HepG2 (cell line): ENCODE data around the gene NUP85. TPM values are rescaled to one million over a fixed set of nuclear protein-coding genes. Genes with fewer than 3 reads are reported as not detected.

Experiments used
- ATAC-seq: fragments of 200-7000 bp; cut with Tn5 transposase; 3 replicates; pipeline ENCODE4 v1.9.1; 2020; ENCODE audit warnings: mild to moderate bottlenecking, moderate library complexity
- BruUV-seq: library from RNA; stranded (reverse); fragments of 400-500 nt; replicated peaks from 2 replicates; lab custom pipeline; 2021; lab: Mats Ljungman, UMichigan
- CTCF ChIA-PET: fragments of 300-600 bp; formaldehyde crosslinking; extraction: SDS; loops from one replicate; lab custom pipeline; 2021; ENCODE audit warnings: low total read pairs, inconsistent platforms, low intra/inter-chr PET ratio; lab: Yijun Ruan, JAX
- POLR2A ChIA-PET: fragments of 350-600 bp; sonication (Branson Sonifier 250); formaldehyde crosslinking; loops from one replicate; lab custom pipeline; 2020; ENCODE audit warnings: antibody characterized with exemption, inconsistent platforms; lab: Yijun Ruan, JAX
- DNase-seq: peaks from one replicate; pipeline ENCODE4 v3.0.0-alpha.2; 2015; ENCODE audit warnings: low spot score
- FAIRE-seq: peaks from 3 replicates; lab custom pipeline; 2011; peaks lifted over from hg19 to GRCh38; lab: Jason Lieb, UNC
- H2AFZ ChIP-seq: one replicate; pipeline ENCODE4 v1.6.1; 2011; ENCODE audit warnings: low read length, inconsistent platforms
- H3K27ac ChIP-seq: fragments of 300-600 bp; 3 replicates; pipeline ENCODE4 v1.8.0; 2011; ENCODE audit warnings: mixed run types, mild to moderate bottlenecking, mixed read lengths, low read length, inconsistent platforms; ENCODE audit not compliant: insufficient read depth; ENCODE audit errors: extremely low read length
- H3K27me3 ChIP-seq, 2 experiments: fragments of 200-600 bp in 1 of 2; 2 replicates in 1 of 2; 3 replicates in 1 of 2; pipeline versions ENCODE4 v1.6.0 to v1.8.0; 2011; ENCODE audit warnings: low read length in 2 of 2, mild to moderate bottlenecking in 2 of 2, moderate library complexity in 2 of 2, inconsistent platforms in 1 of 2; ENCODE audit not compliant: insufficient read depth in 2 of 2, control insufficient read depth in 1 of 2
- H3K36me3 ChIP-seq, 2 experiments: fragments of 200-600 bp in 1 of 2; replicated peaks in 1 of 2; 2 replicates in 1 of 2; 3 replicates in 1 of 2; pipeline versions ENCODE4 v1.5.1 to v1.8.0; 2011; ENCODE audit warnings: low read length in 2 of 2, inconsistent platforms in 1 of 2; ENCODE audit not compliant: insufficient read depth in 2 of 2, control insufficient read depth in 1 of 2
- H3K4me1 ChIP-seq: 2 replicates; pipeline ENCODE4 v1.5.1; 2012; ENCODE audit warnings: low read length, inconsistent platforms; ENCODE audit not compliant: insufficient read depth
- H3K4me2 ChIP-seq: 2 replicates; pipeline ENCODE4 v1.6.0; 2011; ENCODE audit warnings: low read depth, low read length, inconsistent platforms
- H3K4me3 ChIP-seq, 3 experiments: fragments of 200-600 bp in 1 of 3; sonication (generic), shearing (Covaris generic) in 1 of 3; replicated peaks in 1 of 3; 2 replicates each; pipeline ENCODE4 v1.5.1; 2011 to 2016; ENCODE audit warnings: low read length in 3 of 3, inconsistent platforms in 2 of 3, low read depth in 2 of 3, mild to moderate bottlenecking in 2 of 3, control low read depth in 1 of 3, mixed read lengths in 1 of 3; ENCODE audit not compliant: insufficient read depth in 1 of 3
- H3K79me2 ChIP-seq: one replicate; pipeline ENCODE4 v1.6.1; 2011; ENCODE audit warnings: low read length, inconsistent platforms; ENCODE audit not compliant: insufficient read depth
- H3K9ac ChIP-seq: 2 replicates; pipeline ENCODE4 v1.6.0; 2011; ENCODE audit warnings: mild to moderate bottlenecking, low read depth, low read length, inconsistent platforms; ENCODE audit not compliant: insufficient read depth
- H3K9me3 ChIP-seq: 2 replicates; pipeline ENCODE4 v1.5.1; 2012; ENCODE audit warnings: mild to moderate bottlenecking, low read length
- H4K20me1 ChIP-seq: 2 replicates; pipeline ENCODE4 v1.6.0; 2011; ENCODE audit warnings: inconsistent platforms, mild to moderate bottlenecking, low read length, moderate library complexity; ENCODE audit not compliant: insufficient read depth
- ASH2L ChIP-seq: fragments of 300-600, 200-600 bp; sonication (generic); IDR thresholded peaks from 2 replicates; pipeline ENCODE4 v1.7.0; 2017; ENCODE audit warnings: low read depth, mild to moderate bottlenecking, moderate library complexity, mixed read lengths, low read length; ENCODE audit not compliant: insufficient read length
- CHCHD3 ChIP-seq: sonication (generic); formaldehyde crosslinking; IDR thresholded peaks from 2 replicates; pipeline ENCODE4 v1.8.0; 2022; ENCODE audit warnings: mild to moderate bottlenecking, missing genetic modification reagents, moderate library complexity
- HOXA5 ChIP-seq: sonication (generic); formaldehyde crosslinking; IDR thresholded peaks from 2 replicates; pipeline ENCODE4 v1.4.0; 2020; ENCODE audit warnings: missing genetic modification reagents
- MTA1 ChIP-seq: sonication (generic); formaldehyde crosslinking; IDR thresholded peaks from 2 replicates; pipeline ENCODE4 v1.4.0; 2020; ENCODE audit warnings: missing genetic modification reagents, mild to moderate bottlenecking, borderline replicate concordance
- ONECUT2 ChIP-seq: sonication (generic); formaldehyde crosslinking; IDR thresholded peaks from 2 replicates; pipeline ENCODE4 v1.4.0; 2020; ENCODE audit warnings: missing genetic modification reagents
- RBM22 ChIP-seq: fragments of 200-400 bp; formaldehyde crosslinking; optimal IDR thresholded peaks from 2 replicates; pipeline ENCODE3; 2017; ENCODE audit warnings: mild to moderate bottlenecking, low read length, moderate library complexity
- SMAD9 ChIP-seq: sonication (generic); formaldehyde crosslinking; IDR thresholded peaks from 2 replicates; pipeline ENCODE4 v1.5.1; 2020; ENCODE audit warnings: mild to moderate bottlenecking, missing genetic modification reagents
- STAT5B ChIP-seq: sonication (generic); formaldehyde crosslinking; IDR thresholded peaks from 2 replicates; pipeline ENCODE4 v1.4.0; 2020; ENCODE audit warnings: missing genetic modification reagents
- TMF1 ChIP-seq: sonication (generic); formaldehyde crosslinking; IDR thresholded peaks from 2 replicates; pipeline ENCODE4 v1.8.1; 2022; ENCODE audit warnings: low read depth, missing genetic modification reagents
- TOE1 ChIP-seq: sonication (generic); formaldehyde crosslinking; IDR thresholded peaks from 2 replicates; pipeline ENCODE4 v1.4.0; 2020; ENCODE audit warnings: mild to moderate bottlenecking, missing genetic modification reagents
- ZBTB38 ChIP-seq: sonication (generic); formaldehyde crosslinking; IDR thresholded peaks from 2 replicates; pipeline ENCODE4 v1.5.1; 2020; ENCODE audit warnings: mild to moderate bottlenecking, missing genetic modification reagents
- ZNF180 ChIP-seq: sonication (generic); formaldehyde crosslinking; IDR thresholded peaks from 2 replicates; pipeline ENCODE4 v1.4.0; 2020; ENCODE audit warnings: low read depth, missing genetic modification reagents, borderline replicate concordance
- ZNF251 ChIP-seq: sonication (generic); formaldehyde crosslinking; IDR thresholded peaks from 2 replicates; pipeline ENCODE4 v1.9.0; 2021; ENCODE audit warnings: mild to moderate bottlenecking, missing genetic modification reagents
- ZNF333 ChIP-seq: sonication (generic); formaldehyde crosslinking; IDR thresholded peaks from 2 replicates; pipeline ENCODE4 v1.4.0; 2020; ENCODE audit warnings: mild to moderate bottlenecking, missing genetic modification reagents, borderline replicate concordance
- ZNF350 ChIP-seq: sonication (generic); formaldehyde crosslinking; IDR thresholded peaks from 2 replicates; pipeline ENCODE4 v1.4.0; 2020; ENCODE audit warnings: mild to moderate bottlenecking, low read depth, missing genetic modification reagents, borderline replicate concordance
- ZNF552 ChIP-seq: sonication (generic); formaldehyde crosslinking; IDR thresholded peaks from 2 replicates; pipeline ENCODE4 v1.9.0; 2022; ENCODE audit warnings: missing genetic modification reagents, mild to moderate bottlenecking, borderline replicate concordance
- ZNF674 ChIP-seq: sonication (generic); formaldehyde crosslinking; IDR thresholded peaks from 2 replicates; pipeline ENCODE4 v1.5.0; 2020; ENCODE audit warnings: low read depth, mild to moderate bottlenecking, missing genetic modification reagents
- ZNF788 ChIP-seq: sonication (generic); formaldehyde crosslinking; IDR thresholded peaks from 2 replicates; pipeline ENCODE4 v1.5.0; 2020; ENCODE audit warnings: mild to moderate bottlenecking, missing genetic modification reagents, borderline replicate concordance
- ZNF839 ChIP-seq: sonication (generic); formaldehyde crosslinking; IDR thresholded peaks from 2 replicates; pipeline ENCODE4 v1.4.0; 2020; ENCODE audit warnings: missing genetic modification reagents, mild to moderate bottlenecking, borderline replicate concordance
- ZNF891 ChIP-seq: sonication (generic); formaldehyde crosslinking; IDR thresholded peaks from 2 replicates; pipeline ENCODE4 v1.5.0; 2020; ENCODE audit warnings: mild to moderate bottlenecking, missing genetic modification reagents
- WGBS: methylation state at CpG from one replicate; pipeline ENCODE4 v1.1.6; 2017; ENCODE audit warnings: low lambda C conversion rate; 5-methylcytosine and 5-hydroxymethylcytosine counted together
- in situ Hi-C: cut with HindIII; loops from 2 replicates; pipeline ENCODE4 v1.10.0; 2017; ENCODE audit warnings: low pct_unique_long_range_greater_than_20kb; ENCODE audit not compliant: extremely low pct_ligation_motif_present
- intact Hi-C: fragments of 100-400 bp; cut with micrococcal nuclease; formaldehyde crosslinking; loops from one replicate; pipeline ENCODE4 v1.10.0; 2022; ENCODE audit not compliant: unreplicated experiment
- polyA plus RNA-seq, 8 experiments: library from polyadenylated mRNA; depleted of rRNA in 3 of 8; stranded (reverse) in 7 of 8; unstranded in 1 of 8; fragments of >200 nt; fragmentation: Illumina TruSeq in 4 of 8; extraction: Trizol in 4 of 8; gene quantifications; 2 replicates each; pipeline versions ENCODE4 v1.2.1 to v1.2.3, GENCODE V29; 2011 to 2016; ENCODE audit warnings: low read depth in 4 of 8, missing spikeins in 1 of 8, mixed read lengths in 1 of 8; ENCODE audit not compliant: insufficient read depth in 1 of 8
- total RNA-seq, 5 experiments: library from RNA; depleted of rRNA; stranded (reverse); fragments of >200 nt; fragmentation: Illumina TruSeq; extraction: Trizol; gene quantifications; 2 replicates each; pipeline ENCODE4 v1.2.3, GENCODE V29; 2016; ENCODE audit warnings: low read depth in 1 of 5
- TF ChIP-seq, protein P1 (sequence below): sonication (generic); formaldehyde crosslinking; IDR thresholded peaks from 2 replicates; pipeline ENCODE4 v1.4.0; 2020; ENCODE audit warnings: missing genetic modification reagents, low read depth, mild to moderate bottlenecking, borderline replicate concordance

The NUP85 gene
- total and polyA plus RNA-seq, 2 of the 13 experiments (the other 11 are each of a cell fraction or from before 2014, with no cell fraction given) = 89.1 to 124 TPM

DNA sequence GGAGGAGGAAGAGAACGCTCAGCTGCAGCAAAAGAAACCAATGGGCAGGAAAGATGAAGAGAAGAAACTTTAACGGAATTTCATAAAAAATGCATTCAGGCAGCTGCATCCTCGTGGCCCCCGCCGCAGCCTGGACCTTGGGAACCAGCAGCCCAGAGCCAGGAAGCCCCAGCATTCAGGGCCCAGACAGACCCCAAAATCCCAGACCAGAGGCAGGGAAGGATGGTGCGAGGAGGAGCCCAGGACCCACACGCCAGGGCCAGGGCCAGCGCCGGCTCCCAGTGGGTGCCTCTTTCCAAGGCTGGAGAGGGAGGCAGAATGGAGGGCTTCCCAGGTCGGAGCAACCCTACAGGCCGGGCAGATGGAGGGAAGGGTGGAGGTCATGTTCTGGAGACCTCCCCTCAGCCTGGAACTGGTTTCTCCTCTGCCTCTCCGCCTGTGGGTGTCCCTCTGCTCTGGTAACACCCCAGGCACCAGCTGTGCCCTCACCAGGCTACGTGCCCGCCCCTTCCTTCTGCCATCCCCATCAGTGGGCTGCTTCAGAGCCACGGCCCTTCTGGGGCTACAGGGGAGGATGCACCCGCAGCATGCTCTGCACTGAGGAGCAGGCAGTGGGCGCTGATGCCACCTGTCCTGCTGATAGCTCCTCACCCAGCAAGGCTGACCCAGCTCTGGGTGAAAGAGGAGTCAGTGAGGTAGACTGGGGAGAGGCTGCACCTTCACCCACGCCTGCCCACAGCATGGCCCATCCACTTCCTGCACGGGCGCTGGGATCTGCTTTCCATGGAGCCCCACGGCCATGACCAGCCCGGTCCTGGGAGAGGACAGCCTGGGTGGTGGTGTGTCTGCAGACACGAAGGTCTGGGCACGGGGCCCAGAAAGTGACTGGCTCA, 66.7 kb downstream of the NUP85 start:
- H3K9ac ChIP-seq = peak overlapping the region; percentile 96
- peaks cover 39% of the 10 kb centered on the region for H3K4me1 ChIP-seq
- ChIA-PET CTCF (no interaction called here), POLR2A (interaction anchor here (1.1 to 6.6 kb wide), 8 partner anchors 9 to 134 kb away, joined by 3 to 93 read pairs (median 12); partner anchors contain the start of genes GGA3, MRPS7, NUP85 and SLC25A19)
- FAIRE-seq = no peak
- in situ Hi-C loops (no loop called here), intact Hi-C loops (loop anchor here (1.0 to 2.0 kb wide), 3 partner anchors 17 to 141 kb away; partner anchors contain the start of genes GRB2 and SLC25A19)
- ATAC-seq = no peak
- DNase-seq = no peak
- H3K27ac ChIP-seq = peak overlapping the region; percentile 77
- H3K27me3 ChIP-seq = no peaks in the 10 kb centered on the region
- no peaks in the 10 kb centered on the region for H3K9me3 ChIP-seq
- H4K20me1 ChIP-seq = no peaks in the 10 kb centered on the region
- peak overlapping the region; percentile 91 to 98 (median 94) for H3K4me3 ChIP-seq
- 56% methylated on average over 23 of the region's 24 CpGs for whole genome bisulfite sequencing
- H3K79me2 ChIP-seq = peaks cover 6% of the 10 kb centered on the region
- no peak overlapping the region for H2AFZ ChIP-seq
- peaks cover 7 to 23% of the 10 kb centered on the region in 2 experiments; a peak in 4 of 5 replicates for H3K36me3 ChIP-seq
- no TSS peak for BruUV-seq
- peak overlapping the region; percentile 94 for H3K4me2 ChIP-seq
- no peak for TF ChIP-seq HOXA5 (CRISPR knock-in tag)
- TF ChIP-seq TMF1 (CRISPR knock-in tag) = no peak
- TF ChIP-seq MTA1 (CRISPR knock-in tag) = peak; percentile 52; the same call in 1 of the 2 replicates
- TF ChIP-seq ZNF788 (CRISPR knock-in tag) = peak; percentile 34; the same call in 1 of the 2 replicates
- 0 out of 2 replicates have a peak, but pooled peaks have one; percentile 48 for TF ChIP-seq TOE1 (CRISPR knock-in tag)
- TF ChIP-seq ZNF674 (CRISPR knock-in tag) = no peak
- TF ChIP-seq ZNF251 = 0 out of 2 replicates have a peak, but pooled peaks have one; percentile 21
- peak; percentile 11; the same call in 1 of the 2 replicates for TF ChIP-seq ZNF839 (CRISPR knock-in tag)
- 0 out of 2 replicates have a peak, but pooled peaks have one; percentile 29 for TF ChIP-seq CHCHD3 (CRISPR knock-in tag)
- peak; percentile 18; the same call in 1 of the 2 replicates for TF ChIP-seq ONECUT2 (CRISPR knock-in tag)
- peak; percentile 2 for TF ChIP-seq ASH2L
- peak; percentile 20; the same call in 1 of the 2 replicates for TF ChIP-seq ZNF333 (CRISPR knock-in tag)
- TF ChIP-seq ZBTB38 (CRISPR knock-in tag) = peak; percentile 49; the same call in 1 of the 2 replicates
- TF ChIP-seq, protein P1, sequence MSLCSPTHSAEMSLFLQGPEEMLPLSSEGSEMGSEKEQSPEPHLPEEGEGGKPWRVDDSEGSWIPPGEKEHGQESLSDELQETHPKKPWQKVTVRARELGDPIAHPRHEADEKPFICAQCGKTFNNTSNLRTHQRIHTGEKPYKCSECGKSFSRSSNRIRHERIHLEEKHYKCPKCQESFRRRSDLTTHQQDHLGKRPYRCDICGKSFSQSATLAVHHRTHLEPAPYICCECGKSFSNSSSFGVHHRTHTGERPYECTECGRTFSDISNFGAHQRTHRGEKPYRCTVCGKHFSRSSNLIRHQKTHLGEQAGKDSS = peak; percentile 27; the same call in 1 of the 2 replicates
- TF ChIP-seq ZNF350 (CRISPR knock-in tag) = peak; percentile 38; the same call in 1 of the 2 replicates
- peak; percentile 41 for TF ChIP-seq RBM22
- no peak for TF ChIP-seq ZNF180 (CRISPR knock-in tag)
- TF ChIP-seq ZNF891 = peak; percentile 49; the same call in 1 of the 2 replicates
- 0 out of 2 replicates have a peak, but pooled peaks have one; percentile 4 for TF ChIP-seq ZNF552
- TF ChIP-seq SMAD9 (CRISPR knock-in tag) = no peak
- no peak for TF ChIP-seq STAT5B (CRISPR knock-in tag)
